Chondrocyte (in vitro differentiated cells): Measurements from ENCODE around the gene NPHS2. TPM values are rescaled to one million over a fixed set of nuclear protein-coding genes. Genes with fewer than 3 reads are reported as not detected.

Experiments used
- DNase-seq: peaks from one replicate; pipeline ENCODE4 v3.0.0; 2021; ENCODE audit warnings: mixed read lengths, low spot score
- H3K27ac Mint-ChIP-seq: one replicate; pipeline ENCODE4 v1.8.0; 2021; ENCODE audit warnings: mild to moderate bottlenecking, moderate library complexity, mixed read lengths; ENCODE audit not compliant: unreplicated experiment
- H3K27me3 Mint-ChIP-seq: 2 replicates; pipeline ENCODE4 v1.8.0; 2021; ENCODE audit warnings: low read depth, mixed read lengths
- H3K36me3 Mint-ChIP-seq: 2 replicates; pipeline ENCODE4 v1.8.0; 2021; ENCODE audit warnings: low read depth, mixed read lengths
- H3K4me1 Mint-ChIP-seq: 2 replicates; pipeline ENCODE4 v1.8.0; 2021; ENCODE audit warnings: low read depth, mild to moderate bottlenecking, mixed read lengths
- H3K4me3 Mint-ChIP-seq: one replicate; pipeline ENCODE4 v1.8.0; 2021; ENCODE audit warnings: mild to moderate bottlenecking, moderate library complexity, mixed read lengths; ENCODE audit not compliant: unreplicated experiment
- H3K9me3 Mint-ChIP-seq: 2 replicates; pipeline ENCODE4 v1.8.0; 2021; ENCODE audit warnings: low read depth, mixed read lengths
- total RNA-seq: library from RNA; stranded (reverse); gene quantifications from 3 replicates; pipeline ENCODE4 v1.2.1, GENCODE V29; 2021
- TF ChIP-seq, protein P1 (sequence below): fragments of 200-600 bp; sonication (generic); IDR thresholded peaks from 2 replicates; pipeline ENCODE4 v1.5.0; 2021; ENCODE audit warnings: antibody characterized with exemption, mild to moderate bottlenecking, moderate library complexity

NPHS2 gene
- total RNA-seq, 1 donor from 2014 or later = not detected

- DNase-seq = no peak
- no peak overlapping the region for H3K4me3 Mint-ChIP-seq
- TF ChIP-seq, protein P1, sequence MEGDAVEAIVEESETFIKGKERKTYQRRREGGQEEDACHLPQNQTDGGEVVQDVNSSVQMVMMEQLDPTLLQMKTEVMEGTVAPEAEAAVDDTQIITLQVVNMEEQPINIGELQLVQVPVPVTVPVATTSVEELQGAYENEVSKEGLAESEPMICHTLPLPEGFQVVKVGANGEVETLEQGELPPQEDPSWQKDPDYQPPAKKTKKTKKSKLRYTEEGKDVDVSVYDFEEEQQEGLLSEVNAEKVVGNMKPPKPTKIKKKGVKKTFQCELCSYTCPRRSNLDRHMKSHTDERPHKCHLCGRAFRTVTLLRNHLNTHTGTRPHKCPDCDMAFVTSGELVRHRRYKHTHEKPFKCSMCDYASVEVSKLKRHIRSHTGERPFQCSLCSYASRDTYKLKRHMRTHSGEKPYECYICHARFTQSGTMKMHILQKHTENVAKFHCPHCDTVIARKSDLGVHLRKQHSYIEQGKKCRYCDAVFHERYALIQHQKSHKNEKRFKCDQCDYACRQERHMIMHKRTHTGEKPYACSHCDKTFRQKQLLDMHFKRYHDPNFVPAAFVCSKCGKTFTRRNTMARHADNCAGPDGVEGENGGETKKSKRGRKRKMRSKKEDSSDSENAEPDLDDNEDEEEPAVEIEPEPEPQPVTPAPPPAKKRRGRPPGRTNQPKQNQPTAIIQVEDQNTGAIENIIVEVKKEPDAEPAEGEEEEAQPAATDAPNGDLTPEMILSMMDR = no peak
- H3K36me3 Mint-ChIP-seq = no peaks in the 10 kb centered on the region
- H3K27me3 Mint-ChIP-seq = peaks cover 20% of the 10 kb centered on the region
- H3K27ac Mint-ChIP-seq = no peak overlapping the region
- peaks cover 4% of the 10 kb centered on the region for H3K9me3 Mint-ChIP-seq
- H3K4me1 Mint-ChIP-seq = peaks cover 4% of the 10 kb centered on the region
Observed at GRCh38 chr1:179587336-179587735, 11.6 kb upstream of the NPHS2 start.

- DNase-seq = no peak
- H3K4me3 Mint-ChIP-seq = peak overlapping the region; percentile 60
- H3K27ac Mint-ChIP-seq = no peak overlapping the region
- peaks cover 4% of the 10 kb centered on the region for H3K4me1 Mint-ChIP-seq
- H3K9me3 Mint-ChIP-seq = peaks cover 4% of the 10 kb centered on the region
- TF ChIP-seq, protein P1 = peak; percentile 80
- no peaks in the 10 kb centered on the region for H3K36me3 Mint-ChIP-seq
- peaks cover 20% of the 10 kb centered on the region for H3K27me3 Mint-ChIP-seq
Observed at GRCh38 chr1:179586107-179586823, 10.5 kb upstream of the NPHS2 start.

DNA sequence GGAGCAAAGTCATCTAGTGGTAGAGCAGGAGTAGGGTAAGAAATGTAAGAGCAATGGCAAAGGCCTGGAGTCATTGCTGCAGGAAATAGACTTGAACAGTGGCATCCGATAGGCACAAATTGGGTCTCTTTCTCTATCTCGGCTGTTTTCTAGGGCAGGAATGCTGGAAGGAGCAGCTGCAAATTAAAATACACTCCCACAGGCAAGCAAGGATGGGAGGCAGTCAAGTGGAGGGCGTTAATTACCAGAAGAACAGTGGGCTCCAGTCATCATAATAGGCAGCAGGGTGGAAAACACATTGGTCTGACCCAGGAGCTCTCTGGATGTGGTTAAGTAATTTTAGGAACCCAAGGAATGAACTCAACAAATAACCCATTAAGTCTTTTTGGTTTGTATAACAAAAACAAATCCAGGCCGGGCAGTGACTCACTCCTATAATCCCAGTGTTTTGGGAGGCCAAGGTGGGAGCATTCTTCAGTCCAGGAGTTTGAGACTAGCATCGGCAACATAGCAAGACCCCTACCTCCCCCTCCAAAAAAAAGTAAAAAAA is 8.1 kb upstream of the NPHS2 start:
- H3K36me3 Mint-ChIP-seq = no peaks in the 10 kb centered on the region
- peaks cover 4% of the 10 kb centered on the region for H3K4me1 Mint-ChIP-seq
- no peak for DNase-seq
- TF ChIP-seq, protein P1 = no peak
- peaks cover 29% of the 10 kb centered on the region for H3K27me3 Mint-ChIP-seq
- no peak overlapping the region for H3K4me3 Mint-ChIP-seq
- H3K27ac Mint-ChIP-seq = no peak overlapping the region
- peaks cover 4% of the 10 kb centered on the region for H3K9me3 Mint-ChIP-seq

DNA sequence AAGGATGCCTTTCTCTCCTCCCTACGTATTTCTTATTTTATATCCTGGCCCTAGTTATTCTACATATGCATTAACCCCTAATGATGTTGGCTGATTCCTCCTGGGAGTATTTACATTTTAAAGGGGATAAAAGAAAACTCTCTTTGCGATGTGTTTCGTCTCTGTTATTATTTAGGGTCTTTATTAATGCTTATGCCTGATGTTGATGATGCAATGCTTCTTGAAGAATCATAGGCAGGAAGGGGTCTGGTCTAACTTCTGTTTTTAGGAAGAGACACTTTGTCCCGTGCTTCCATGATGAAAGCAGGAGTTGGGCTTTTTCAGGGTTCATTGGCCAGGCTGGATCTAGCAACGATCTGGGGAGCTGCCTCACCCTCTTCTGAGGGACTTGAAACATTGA is 761 bp upstream of the NPHS2 start:
- Mint-ChIP-seq H3K4me1 (no peaks in the 10 kb centered on the region), H3K27ac (no peak overlapping the region), H3K9me3 (no peaks in the 10 kb centered on the region), H3K36me3 (no peaks in the 10 kb centered on the region), H3K27me3 (peaks cover 61% of the 10 kb centered on the region), H3K4me3 (no peak overlapping the region)
- TF ChIP-seq, protein P1 = no peak
- DNase-seq = no peak

GRCh38 chr1:179558078-179558477 is 17.7 kb downstream of the NPHS2 start:
- no peaks in the 10 kb centered on the region for H3K4me1 Mint-ChIP-seq
- H3K27ac Mint-ChIP-seq = no peak overlapping the region
- TF ChIP-seq, protein P1 = no peak
- DNase-seq = no peak
- H3K27me3 Mint-ChIP-seq = peaks cover 3% of the 10 kb centered on the region
- no peaks in the 10 kb centered on the region for H3K9me3 Mint-ChIP-seq
- no peaks in the 10 kb centered on the region for H3K36me3 Mint-ChIP-seq
- H3K4me3 Mint-ChIP-seq = no peak overlapping the region
